CD4-positive, alpha-beta T cell (primary cell): ENCODE measurements around the gene HDAC4. TPM values are rescaled to one million over a fixed set of nuclear protein-coding genes. Genes with fewer than 3 reads are reported as not detected.
A peak's percentile ranks its signal among the peaks of the same experiment; 100 is the strongest.

Experiments used
- ATAC-seq: fragments of 200-7000 bp; cut with Tn5 transposase; one replicate; pipeline ENCODE4 v1.10.0; 2022; ENCODE audit warnings: mild to moderate bottlenecking; ENCODE audit not compliant: poor library complexity
- CTCF ChIA-PET: fragments of 350-600 bp; sonication (Branson Sonifier 250); formaldehyde crosslinking; loops from one replicate; lab custom pipeline; 2021; ENCODE audit warnings: antibody characterized with exemption, inconsistent platforms; lab: Charles Lee
- POLR2A ChIA-PET: fragments of 350-600 bp; sonication (Branson Sonifier 250); formaldehyde crosslinking; loops from one replicate; lab custom pipeline; 2021; ENCODE audit warnings: antibody characterized with exemption, inconsistent platforms; lab: Charles Lee
- DNase-seq, 14 experiments: peaks; one replicate each; pipeline ENCODE4 v3.0.0-alpha.2; 2013 to 2020; ENCODE audit warnings: mixed read lengths in 2 of 14
- H3K27ac ChIP-seq, 2 donors: one replicate each; pipeline versions ENCODE4 v1.5.1 to v1.7.0; 2013; ENCODE audit warnings: low read length in 2 of 2, low read depth in 1 of 2, mild to moderate bottlenecking in 1 of 2
- H3K27me3 ChIP-seq, 2 experiments: 1 replicate in 1 of 2; 2 replicates in 1 of 2; pipeline versions ENCODE4 v1.6.1 to v1.7.0; 2013; ENCODE audit warnings: low read length in 2 of 2, control low read depth in 1 of 2, mild to moderate bottlenecking in 1 of 2, moderate library complexity in 1 of 2; ENCODE audit not compliant: insufficient read depth in 2 of 2, control insufficient read depth in 1 of 2
- H3K36me3 ChIP-seq: one replicate; pipeline ENCODE4 v1.6.1; 2013; ENCODE audit warnings: low read length, control low read depth; ENCODE audit not compliant: insufficient read depth
- H3K4me1 ChIP-seq: one replicate; pipeline ENCODE4 v1.6.1; 2013; ENCODE audit warnings: low read length, control low read depth; ENCODE audit not compliant: insufficient read depth
- H3K4me3 ChIP-seq: one replicate; pipeline ENCODE4 v1.5.1; 2013; ENCODE audit warnings: mild to moderate bottlenecking, low read length, moderate library complexity
- H3K9me3 ChIP-seq, 2 experiments: 1 replicate in 1 of 2; 2 replicates in 1 of 2; pipeline versions ENCODE4 v1.6.1 to v1.7.0; 2013; ENCODE audit warnings: low read length in 2 of 2, mild to moderate bottlenecking in 2 of 2, control low read depth in 1 of 2, moderate library complexity in 1 of 2; ENCODE audit not compliant: control insufficient read depth in 1 of 2, insufficient read depth in 1 of 2
- H3K27ac Mint-ChIP-seq: one replicate; pipeline ENCODE4 v1.8.0; 2020; ENCODE audit warnings: mixed read lengths
- H3K27me3 Mint-ChIP-seq: one replicate; pipeline ENCODE4 v1.8.0; 2021; ENCODE audit warnings: mixed read lengths
- H3K36me3 Mint-ChIP-seq: one replicate; pipeline ENCODE4 v1.8.0; 2021; ENCODE audit warnings: low read depth, mixed read lengths
- H3K4me1 Mint-ChIP-seq: one replicate; pipeline ENCODE4 v1.8.0; 2021; ENCODE audit warnings: low read depth, mixed read lengths
- H3K4me3 Mint-ChIP-seq: one replicate; pipeline ENCODE4 v1.8.0; 2020; ENCODE audit warnings: mild to moderate bottlenecking, mixed read lengths
- H3K9me3 Mint-ChIP-seq: one replicate; pipeline ENCODE4 v1.8.0; 2020; ENCODE audit warnings: mixed read lengths
- CTCF ChIP-seq: fragments of 200-600 bp; IDR thresholded peaks from one replicate; pipeline ENCODE4 v1.8.0; 2022; ENCODE audit warnings: antibody characterized with exemption, mild to moderate bottlenecking
- intact Hi-C, 2 experiments: fragments of 100-400 bp; cut with DNase I in 1 of 2; cut with micrococcal nuclease in 1 of 2; formaldehyde crosslinking; loops; one replicate each; pipeline versions ENCODE4 v1.15.1 to v1.9.0; 2023 to 2025; cut with DNase I, micrococcal nuclease
- total RNA-seq, 174 experiments: library from RNA in 2 of 174; stranded (reverse) in 2 of 174; gene quantifications; one replicate each; pipeline ENCODE4 v1.2.3 and lab custom pipeline; 2021 to 2026

The HDAC4 gene
- total RNA-seq, 2 experiments from 2014 or later, result 45.3 to 49.2 TPM

DNA sequence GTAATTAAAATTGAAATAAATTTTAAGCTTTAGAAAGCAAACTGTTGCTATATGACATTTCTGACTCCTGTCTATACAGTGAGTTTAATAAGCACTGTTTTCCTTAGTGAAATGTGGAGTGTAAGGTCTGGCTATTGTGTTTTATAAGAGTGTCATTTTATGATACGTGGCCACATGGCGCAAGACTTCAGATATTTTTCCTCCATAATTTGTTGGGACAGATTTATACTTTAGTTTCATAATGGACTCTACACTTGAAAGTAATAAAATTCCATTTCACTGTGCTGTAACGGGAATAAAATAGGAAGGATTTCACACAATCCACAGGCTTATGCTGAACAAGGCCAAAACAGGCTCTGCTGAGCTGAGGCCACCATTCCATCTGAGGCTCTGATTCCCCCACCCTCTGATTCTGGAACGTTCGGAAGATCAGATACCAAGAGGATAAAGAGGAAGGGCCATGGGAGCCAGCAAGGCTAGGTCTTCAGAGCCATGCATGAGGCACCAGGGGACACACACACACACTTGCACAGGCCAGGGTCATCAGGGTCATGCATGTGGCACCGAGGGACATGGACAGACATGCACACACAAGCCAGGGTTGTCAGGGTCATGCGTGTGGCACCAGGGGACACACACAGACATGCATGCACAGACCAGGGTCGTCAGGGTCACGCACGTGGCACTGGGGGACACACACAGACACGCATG lies 35.6 kb downstream of the HDAC4 start:
- Mint-ChIP-seq H3K4me3 (no peak overlapping the region), H3K4me1 (peaks cover 46% of the 10 kb centered on the region), H3K27me3 (no peaks in the 10 kb centered on the region), H3K36me3 (no peaks in the 10 kb centered on the region), H3K9me3 (no peaks in the 10 kb centered on the region), H3K27ac (peak overlapping the region; percentile 42)
- ATAC-seq (no peak), DNase-seq (no peak)
- no peaks in the 10 kb centered on the region for H3K9me3 ChIP-seq
- no peaks in the 10 kb centered on the region for H3K36me3 ChIP-seq
- no peak overlapping the region for H3K4me3 ChIP-seq
- H3K27me3 ChIP-seq, result no peaks in the 10 kb centered on the region
- no peak overlapping the region for H3K27ac ChIP-seq
- TF ChIP-seq CTCF, result no peak
- intact Hi-C loops, result loop anchor here (2.0 to 5.0 kb wide), 2 partner anchors 16 to 78 kb away; no protein-coding TSS in a partner anchor
- ChIA-PET CTCF (interaction anchor here (0.9 kb wide), 1 partner anchor 98 kb away, joined by 4 read pairs; no protein-coding TSS in a partner anchor), POLR2A (no interaction called here)
- peaks cover 26% of the 10 kb centered on the region for H3K4me1 ChIP-seq

DNA sequence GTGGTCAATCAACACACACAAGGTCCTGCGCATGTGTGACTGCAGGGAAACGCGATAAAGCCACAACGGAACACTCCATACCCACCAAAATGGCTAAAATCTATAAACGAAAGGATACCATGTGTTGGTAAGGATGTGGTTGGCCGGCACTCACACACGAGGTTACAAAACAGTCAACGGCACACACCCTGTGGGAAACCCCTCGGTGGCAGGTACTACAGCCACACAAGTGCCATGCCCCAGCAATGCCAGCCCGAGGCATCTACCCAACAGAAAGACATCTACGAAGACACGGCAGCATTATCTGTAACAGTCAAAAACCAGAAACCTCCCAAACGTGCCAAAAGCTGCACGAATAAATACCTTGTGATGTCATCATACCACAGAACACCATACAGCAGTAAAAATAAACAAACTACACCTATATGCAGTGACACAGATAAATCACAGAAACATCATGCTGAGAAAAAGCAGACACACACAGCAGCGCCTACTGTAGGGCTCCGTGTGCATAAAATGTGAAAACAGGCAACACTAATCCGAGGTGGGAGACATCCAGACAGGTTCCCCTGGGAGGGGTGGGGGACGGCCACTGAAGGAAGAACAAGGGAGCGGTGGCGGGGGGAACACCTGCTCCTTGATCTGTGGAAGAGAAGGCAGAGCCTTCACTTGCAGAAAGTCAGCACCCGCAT lies 36.7 kb downstream of the HDAC4 start:
- Mint-ChIP-seq H3K4me3 (no peak overlapping the region), H3K27ac (peak overlapping the region; percentile 42), H3K9me3 (no peaks in the 10 kb centered on the region), H3K27me3 (no peaks in the 10 kb centered on the region), H3K4me1 (peaks cover 37% of the 10 kb centered on the region), H3K36me3 (no peaks in the 10 kb centered on the region)
- intact Hi-C loops, result loop anchor here in 1 of 2 experiments (2.0 kb wide), 1 partner anchor 17 kb away; no protein-coding TSS in a partner anchor
- Histone ChIP-seq H3K4me1 (peaks cover 15% of the 10 kb centered on the region), H3K27ac (no peak overlapping the region), H3K27me3 (no peaks in the 10 kb centered on the region), H3K36me3 (no peaks in the 10 kb centered on the region), H3K9me3 (no peaks in the 10 kb centered on the region), H3K4me3 (no peak overlapping the region)
- CTCF ChIA-PET, result no interaction called here
- ATAC-seq, result peak; percentile 90
- TF ChIP-seq CTCF, result no peak
- DNase-seq, result peak in 9 of 14 experiments; percentile 14 to 82 (median 39)
- POLR2A ChIA-PET, result no interaction called here

DNA sequence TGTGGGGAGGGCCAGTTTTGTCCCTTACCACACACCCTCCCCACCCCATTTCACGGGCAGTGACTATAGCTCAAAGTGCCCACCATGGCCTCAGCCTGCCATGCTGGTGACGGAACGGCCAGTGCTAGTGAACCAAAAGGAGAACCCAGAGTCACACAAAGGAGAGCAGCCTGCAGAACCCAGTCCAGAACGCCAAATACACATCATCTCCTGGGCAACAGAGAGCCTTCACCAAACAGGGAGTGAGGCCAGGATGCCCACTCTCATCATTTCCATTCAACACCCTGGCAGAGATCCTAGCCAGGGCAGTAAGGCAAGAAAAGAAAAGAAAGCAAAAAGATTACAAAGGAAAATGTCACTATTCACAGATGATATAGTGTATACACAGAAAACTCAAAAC lies 38.3 kb downstream of the HDAC4 start:
- no peaks in the 10 kb centered on the region for H3K27me3 ChIP-seq
- no peak for ATAC-seq
- H3K4me3 ChIP-seq, result no peak overlapping the region
- ChIA-PET POLR2A (no interaction called here), CTCF (interaction anchor here (1.1 kb wide), 1 partner anchor 30 kb away, joined by 3 read pairs; no protein-coding TSS in a partner anchor)
- no peaks in the 10 kb centered on the region for H3K36me3 ChIP-seq
- Mint-ChIP-seq H3K27ac (no peak overlapping the region), H3K27me3 (no peaks in the 10 kb centered on the region), H3K9me3 (no peaks in the 10 kb centered on the region), H3K36me3 (peaks cover 7% of the 10 kb centered on the region), H3K4me3 (no peak overlapping the region), H3K4me1 (peaks cover 43% of the 10 kb centered on the region)
- no peaks in the 10 kb centered on the region for H3K9me3 ChIP-seq
- no peak for TF ChIP-seq CTCF
- intact Hi-C loops, result no loop called here
- no peak for DNase-seq
- peaks cover 7% of the 10 kb centered on the region for H3K4me1 ChIP-seq
- no peak overlapping the region for H3K27ac ChIP-seq
